DMS 273 (cell line): Measurements from ENCODE around the gene RPTOR.

ENCODE experiments used
- DNase-seq: peaks from one replicate; lab custom pipeline; 2025; ENCODE audit not compliant: unreplicated experiment; lab: John Stamatoyannopoulos, UW

The RPTOR gene

DNA sequence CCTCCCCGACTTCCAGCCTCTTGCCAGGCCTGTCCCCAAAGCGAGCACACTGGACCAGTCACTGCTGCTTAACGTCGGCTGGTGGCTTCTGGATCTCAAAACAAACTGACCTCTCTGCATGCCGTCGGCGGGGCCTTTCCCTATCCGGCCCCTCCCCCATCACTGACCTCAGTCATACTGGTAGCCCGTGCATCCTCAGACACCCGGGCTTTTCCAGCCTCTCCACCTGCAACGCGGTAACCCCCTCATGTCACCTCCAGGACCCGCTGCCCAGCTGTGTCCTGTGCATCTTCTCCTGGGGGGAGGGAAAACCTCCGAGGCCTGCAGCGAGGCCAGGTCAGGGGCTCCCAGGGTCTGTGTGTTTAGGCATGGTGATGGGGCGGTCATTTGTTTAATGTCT is 308.4 kb downstream of the RPTOR start:
- no peak for DNase-seq

DNA sequence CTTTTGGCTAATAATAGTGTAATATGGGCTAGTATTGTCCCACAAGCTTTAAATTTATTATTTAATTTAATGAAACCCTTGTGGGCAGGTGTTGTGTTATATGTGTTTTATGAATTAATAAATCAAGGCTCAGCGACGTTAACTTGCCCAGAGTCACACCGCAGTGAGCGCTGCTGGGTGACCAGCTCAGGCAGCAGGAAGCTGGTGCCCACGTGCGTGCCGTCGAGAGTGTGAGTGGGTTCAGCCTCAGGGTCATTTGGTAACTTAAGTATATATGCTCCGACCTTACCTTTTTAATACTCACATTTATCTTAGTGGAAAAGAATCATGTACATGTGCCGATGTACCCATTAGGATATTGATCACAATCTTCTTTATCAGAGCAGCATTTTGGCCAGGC is 309.6 kb downstream of the RPTOR start:
- no peak for DNase-seq

DNA sequence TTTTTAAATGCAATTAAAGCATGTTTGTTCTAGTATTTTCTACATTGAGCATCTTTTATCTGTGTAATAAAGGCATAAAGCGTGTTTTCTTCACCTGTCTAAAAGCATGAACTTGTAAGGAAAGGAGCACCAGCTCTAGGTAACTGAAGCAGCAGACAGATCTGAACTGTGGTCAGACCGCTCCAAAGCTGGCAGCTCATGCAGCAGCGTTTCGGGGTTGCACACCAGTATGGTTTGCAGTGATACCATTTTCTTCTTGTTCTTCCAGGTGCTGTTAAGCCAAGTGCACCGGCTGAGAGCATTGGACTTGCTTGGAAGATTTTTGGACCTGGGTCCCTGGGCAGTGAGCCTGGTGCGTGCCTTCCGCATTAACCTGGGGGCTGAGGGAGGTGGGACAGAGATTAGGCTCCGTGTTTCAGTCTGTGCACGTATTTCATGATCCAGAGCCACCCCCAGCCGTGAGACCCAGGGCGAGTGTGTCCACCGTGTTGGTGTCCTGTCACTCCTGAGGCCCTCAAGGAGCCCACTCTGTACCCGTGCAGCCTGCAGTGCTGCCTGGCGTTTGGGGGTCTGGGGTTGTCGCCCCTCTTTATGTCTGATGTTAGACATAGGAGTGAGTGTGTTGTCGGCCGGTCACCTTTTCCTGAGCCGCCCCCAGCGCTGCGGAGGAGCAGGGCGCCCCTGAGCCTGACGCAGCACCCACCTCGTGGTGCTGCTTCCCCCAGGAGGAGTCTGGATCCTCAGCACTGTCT is 310.7 kb downstream of the RPTOR start:
- no peak for DNase-seq

DNA sequence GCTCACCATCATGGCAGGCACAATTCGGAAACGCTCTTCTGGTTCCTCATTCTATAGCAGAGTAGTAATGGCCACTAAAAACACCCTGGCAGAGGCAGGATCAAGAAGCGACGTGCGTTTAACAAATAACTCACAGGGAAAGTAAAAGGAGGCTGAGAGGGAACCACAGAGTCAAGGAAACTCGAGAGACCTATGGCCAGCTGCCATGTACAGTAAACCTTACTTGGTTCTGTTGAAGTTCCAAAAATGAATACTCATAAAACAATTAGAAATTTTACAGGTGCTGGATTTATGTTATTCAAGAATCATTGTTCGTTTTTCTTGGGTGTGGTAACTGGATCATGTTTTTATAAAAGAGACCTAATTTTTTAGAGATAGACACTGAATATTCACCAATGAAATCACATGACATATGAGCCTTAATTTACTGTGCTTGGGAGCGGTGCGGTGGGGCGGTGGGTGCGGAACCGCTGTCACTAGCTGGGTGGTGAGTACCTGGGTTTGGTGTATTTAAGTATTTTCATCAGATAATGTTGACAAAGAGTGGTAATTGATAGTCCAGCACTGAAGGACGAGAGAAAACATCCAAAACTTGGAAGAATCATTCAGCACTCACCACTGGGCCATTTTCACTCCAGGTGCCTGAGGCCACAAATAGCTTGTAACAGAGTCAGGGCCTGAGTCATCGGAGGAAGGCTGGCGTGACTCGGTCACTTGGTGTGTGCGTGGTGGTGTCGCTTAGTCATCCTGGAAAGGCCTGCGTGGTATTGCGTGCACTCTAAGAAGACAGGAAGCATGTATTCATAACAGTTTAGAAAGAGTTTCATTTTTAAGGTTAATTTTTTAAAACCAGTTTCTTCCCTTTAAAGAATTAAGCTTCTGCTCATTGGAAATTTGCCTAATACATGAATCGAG is 311.6 kb downstream of the RPTOR start:
- no peak for DNase-seq

- DNase-seq = no peak
These were observed 312.5 kb downstream of the RPTOR start for GRCh38 chr17:80856863-80857755.

DNA sequence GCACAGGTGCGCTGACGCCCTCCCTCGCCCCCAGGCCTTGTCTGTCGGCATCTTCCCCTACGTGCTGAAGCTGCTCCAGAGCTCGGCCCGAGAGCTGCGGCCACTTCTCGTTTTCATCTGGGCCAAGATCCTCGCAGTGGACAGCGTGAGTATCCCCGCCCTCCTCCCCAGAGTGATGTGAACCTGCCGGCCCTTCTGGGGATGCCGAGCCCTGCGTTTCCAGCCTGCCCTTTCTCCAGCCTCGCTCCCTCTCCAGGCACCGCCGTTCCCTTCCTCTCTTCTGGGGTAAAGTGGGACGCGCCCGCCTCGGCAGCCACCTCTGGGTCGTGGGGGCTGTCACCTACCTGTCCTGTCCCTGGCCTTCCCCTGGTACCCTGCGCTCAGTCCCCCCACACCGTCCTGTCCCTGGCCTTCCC is 313.1 kb downstream of the RPTOR start:
- DNase-seq = no peak

DNA sequence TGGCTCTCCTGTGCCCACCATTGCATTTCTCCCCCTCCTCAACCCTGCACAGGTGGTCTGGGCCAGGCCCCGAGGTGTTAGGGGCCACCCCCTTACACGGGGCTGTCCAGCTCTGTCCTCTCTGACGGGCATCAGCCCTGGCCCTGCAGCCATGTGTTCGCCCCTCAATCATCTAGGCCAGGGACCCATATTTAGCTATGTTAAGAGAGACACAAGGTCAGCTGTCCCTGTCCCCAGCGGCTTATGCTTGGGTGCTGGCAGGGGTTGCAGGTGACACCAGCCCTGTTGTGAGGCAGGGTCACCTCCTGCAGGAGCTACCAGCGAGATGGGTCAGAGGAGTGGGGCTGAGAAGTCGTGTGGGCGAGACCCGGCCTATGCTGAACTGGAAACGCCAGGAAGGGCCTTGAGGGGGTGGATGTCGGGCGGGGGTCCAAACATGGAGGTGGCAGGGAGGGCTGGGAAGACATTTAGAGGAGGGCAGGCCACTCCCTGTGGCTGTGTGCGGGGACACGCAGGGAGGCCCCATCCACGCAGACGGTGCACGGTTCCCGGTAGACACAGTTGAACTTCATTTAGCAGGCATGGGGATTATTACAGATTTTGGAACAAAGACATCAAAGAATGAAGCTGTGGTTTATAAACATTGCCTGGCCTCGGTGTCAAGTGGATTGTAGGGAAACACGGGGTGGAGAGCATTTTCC is 313.8 kb downstream of the RPTOR start:
- no peak for DNase-seq

DNA sequence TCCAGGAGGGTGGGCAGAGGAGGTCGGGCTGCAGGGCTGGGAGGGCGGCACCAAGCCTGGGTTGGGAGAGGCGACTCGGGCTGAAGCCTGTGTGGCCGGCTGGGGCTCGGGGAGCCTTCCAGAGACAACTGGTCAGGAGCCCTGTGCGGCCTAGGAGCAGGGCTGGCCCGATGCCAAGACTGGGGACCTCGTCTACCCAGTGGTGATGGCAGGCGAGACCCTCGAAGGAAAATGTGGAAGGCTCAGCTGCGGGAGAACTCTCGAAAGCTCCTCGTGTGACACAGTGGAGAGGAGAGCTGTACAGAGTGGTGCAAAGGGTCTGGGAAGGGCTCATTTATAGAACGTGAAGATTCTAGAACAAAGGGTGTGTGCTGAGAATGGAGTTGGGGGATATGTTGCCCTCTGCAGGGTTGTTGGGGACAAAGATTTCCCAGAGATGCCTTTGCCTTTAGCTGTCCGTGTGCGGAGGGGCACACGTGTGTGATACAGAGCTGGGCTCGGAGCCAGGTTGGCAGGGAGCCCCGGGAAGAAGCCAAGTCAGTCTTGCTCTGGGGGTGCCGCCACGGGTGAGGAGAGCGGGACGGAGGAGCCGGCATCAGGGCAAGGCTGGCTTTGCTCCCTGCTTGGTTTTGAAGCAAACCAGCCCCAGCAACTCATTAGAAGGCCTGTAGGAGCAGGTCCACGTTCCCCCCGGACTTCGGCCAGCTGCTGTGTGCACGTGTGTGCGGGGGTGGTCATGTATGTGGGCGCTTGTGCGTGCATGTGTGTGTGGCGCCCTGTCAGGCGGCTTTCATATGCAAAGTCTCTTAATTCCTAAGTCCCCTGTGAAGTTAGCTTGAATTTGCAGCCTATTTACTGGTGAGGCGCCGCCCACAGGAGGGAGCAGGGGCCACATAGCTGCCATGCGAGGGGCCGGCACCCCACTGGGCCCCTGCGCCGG is 314.6 kb downstream of the RPTOR start:
- DNase-seq = peak; percentile 84

DNA sequence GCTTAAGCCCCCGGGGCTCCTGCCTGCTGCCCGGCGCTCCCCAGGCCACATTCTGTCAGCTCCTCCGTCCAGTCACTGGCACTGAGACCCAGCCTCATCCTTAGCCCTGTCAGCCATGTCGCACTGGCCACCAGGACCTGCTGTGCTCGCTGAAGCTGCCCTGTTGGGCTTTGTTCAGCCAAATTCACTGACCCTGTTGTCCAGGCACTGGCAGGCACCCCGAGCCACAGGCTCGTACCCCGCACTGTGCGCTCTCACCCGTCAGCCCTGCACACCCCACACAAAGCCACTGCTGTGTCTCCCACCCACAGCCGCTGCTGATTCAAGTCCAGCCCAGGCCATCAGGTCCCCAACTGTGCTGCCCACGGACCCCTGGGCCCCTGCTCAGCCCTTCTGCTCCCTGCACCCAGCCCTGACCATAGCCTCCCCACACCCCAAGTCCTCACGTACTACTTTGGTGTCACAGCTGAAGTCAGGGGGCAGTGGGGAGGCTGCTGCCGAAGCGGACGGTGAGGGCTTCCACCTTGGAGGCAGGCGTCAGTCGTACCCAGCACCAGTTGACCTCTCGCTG is 315.5 kb downstream of the RPTOR start:
- no peak for DNase-seq

DNA sequence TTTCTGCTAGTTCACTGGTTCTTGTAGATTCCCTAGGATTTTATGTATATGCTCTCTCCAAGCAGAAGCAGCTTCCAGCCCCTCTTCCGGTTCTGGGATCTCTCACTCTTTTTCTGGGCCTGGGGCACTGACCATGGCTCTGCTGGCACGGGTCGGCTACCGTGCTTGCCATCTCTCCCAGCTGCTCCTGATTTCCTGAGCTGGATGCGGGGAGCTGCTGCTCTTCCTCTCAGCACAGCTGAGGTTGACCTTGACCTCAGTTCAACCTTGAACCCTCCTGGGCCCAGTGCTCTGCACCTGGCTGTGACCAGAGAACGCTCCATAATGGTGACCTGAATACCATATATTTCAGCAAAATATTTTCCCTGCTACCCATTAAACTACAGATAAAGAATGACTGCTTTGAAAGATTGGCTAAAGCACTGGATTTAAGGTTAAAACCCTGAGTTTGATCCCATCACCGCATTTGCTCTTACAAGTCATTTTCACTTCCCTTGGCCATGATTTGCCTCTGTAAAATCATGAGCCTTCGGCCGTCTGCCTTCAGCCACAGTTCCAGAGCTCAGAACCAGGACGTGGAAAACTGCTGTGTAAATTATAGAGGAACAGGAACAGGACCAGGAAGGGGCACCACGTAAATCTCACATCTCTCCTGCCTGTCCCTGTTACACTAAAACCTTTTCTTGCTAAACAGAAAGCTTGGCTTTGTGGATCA is 316.2 kb downstream of the RPTOR start:
- no peak for DNase-seq

DNA sequence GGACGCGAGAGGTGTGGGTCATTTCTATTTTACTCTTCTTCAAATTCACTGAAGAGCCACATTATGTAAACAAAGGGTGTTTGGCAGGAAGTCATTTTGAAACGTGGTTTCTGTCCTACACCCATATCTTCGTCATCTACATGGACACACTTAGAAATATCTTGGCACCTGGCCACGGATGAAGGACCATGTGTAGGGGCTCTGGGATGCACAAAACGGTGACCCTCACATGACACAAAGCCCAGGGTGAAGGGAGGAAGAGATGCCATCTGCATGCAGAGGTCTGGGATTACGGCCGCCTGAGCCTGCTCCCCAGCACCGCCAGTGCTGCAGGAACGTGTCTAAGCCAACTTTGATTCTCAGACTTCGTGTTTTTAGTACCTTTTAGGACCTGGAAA is 316.8 kb downstream of the RPTOR start:
- DNase-seq = no peak

- DNase-seq = peak; percentile 89
These were observed 317.3 kb downstream of the RPTOR start for GRCh38 chr17:80861892-80862291.

- DNase-seq = no peak
These were observed 317.9 kb downstream of the RPTOR start for GRCh38 chr17:80862481-80862961.

- DNase-seq = no peak
These were observed 318.3 kb downstream of the RPTOR start for GRCh38 chr17:80862978-80863377.

- no peak for DNase-seq
These were observed 319.0 kb downstream of the RPTOR start for GRCh38 chr17:80863626-80864025.

DNA sequence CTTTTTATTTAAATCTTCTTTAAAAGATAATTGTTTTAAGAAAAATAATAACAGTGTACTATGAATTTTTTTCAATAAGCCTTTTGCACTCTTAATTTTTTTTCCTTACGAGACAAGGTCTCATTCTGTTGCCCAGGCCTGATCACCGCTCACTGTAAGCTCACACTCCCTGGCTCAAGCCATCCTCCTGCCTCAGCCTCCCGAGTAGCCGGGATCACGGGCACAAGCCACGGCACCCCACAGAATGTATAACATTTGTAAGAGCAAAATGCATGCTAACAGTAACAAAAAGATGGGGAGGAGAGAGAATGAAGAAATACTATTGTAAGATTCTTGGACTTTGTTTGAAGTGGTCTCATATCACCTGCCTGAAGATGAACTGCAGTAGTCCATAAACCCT is 320.1 kb downstream of the RPTOR start:
- no peak for DNase-seq

DNA sequence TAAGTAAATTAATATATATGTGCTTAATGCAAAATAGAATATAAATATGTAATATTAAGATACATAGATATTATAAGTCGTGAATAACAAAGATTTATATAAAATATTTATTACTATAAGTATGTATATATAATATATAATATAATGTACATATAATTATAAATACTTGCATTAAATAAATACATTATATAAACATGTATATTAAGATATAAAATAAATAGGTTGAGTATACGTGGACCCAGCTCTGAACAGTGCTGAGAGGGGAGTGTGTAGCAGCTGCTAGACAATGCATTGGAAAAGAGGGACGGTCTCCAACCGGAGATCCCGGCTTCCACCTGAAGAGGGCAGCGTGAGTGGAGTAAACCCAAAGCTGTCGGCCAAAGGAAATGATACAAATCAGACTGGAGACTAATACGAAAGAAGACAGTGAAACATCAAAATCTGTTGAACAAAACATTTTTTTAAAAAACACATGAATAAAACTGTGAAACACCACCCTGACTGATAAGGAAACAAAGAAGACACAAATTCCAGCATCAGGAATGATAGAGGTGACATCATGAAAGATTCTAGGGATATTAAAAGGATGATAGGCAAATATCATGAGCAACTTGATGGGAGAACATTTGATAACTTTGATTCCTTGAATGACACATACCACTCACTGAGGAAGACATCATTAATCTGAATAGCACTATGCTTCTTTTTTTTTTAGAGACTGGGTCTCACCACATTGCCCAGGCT is 321.6 kb downstream of the RPTOR start:
- DNase-seq = peak; percentile 80
